Subcutaneous adipose tissue (tissue), 4 donors: ENCODE data around the gene ELL. TPM values are rescaled to one million over a fixed set of nuclear protein-coding genes. Genes with fewer than 3 reads are reported as not detected.

Source experiments
- CTCF ChIP-seq: fragments of 450-650 bp; IDR thresholded peaks from one replicate; pipeline ENCODE4 v1.5.1; 2016; ENCODE audit warnings: low read depth, mild to moderate bottlenecking, control low read depth, antibody characterized with exemption, moderate library complexity
- total RNA-seq, 4 donors: library from RNA; depleted of rRNA; stranded (reverse); fragments of >200 nt; gene quantifications; one replicate each; pipeline ENCODE4 v1.1.0, GENCODE V29; 2016

The ELL gene
- total RNA-seq, 4 donors from 2014 or later, result 14.3 to 16.1 (median 15.3) TPM

DNA sequence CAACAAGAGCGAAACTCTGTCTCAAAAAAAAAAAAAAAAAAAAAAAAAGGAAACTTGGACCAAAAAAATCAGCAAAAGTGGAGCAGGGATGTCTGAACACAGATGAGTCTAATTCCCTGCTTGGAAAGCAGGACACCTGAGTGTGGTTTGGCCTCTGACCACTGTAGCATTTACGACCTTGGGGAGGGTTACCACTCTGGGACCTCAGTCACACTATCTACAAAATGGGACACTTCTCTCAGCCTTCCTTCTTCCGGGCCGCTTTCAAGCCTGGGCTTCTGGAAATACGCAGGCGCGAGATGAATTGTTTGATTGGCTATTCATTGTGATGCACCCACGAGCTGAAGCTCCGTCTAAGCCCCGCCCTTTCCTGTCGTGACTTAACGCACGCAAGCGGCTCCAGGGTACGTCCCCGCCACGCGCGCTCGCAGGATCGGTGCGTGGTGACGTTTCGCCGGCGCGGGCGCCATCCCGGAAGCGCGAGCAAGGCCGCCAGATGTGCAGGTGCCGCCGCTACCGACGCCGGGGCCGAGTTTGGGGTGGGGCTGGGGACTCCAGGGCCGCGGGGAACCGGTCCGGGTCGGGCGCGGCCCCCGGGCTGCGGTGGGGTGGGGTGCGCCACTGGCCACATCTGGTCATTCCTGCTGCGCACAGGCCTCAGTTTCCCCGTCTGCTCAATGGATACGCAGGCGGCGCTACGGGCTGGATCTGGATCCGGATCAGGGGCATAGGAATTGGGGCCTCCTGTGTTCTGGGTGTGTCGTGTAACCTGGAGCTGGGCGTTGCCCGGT lies 35.7 kb upstream of the ELL start, which contains the start of gene KXD1:
Gene KXD1 (plus strand): TSS at position 460 of the 791 bp plus-strand sequence. CDS start 4,187 bp downstream, outside the sequence.
- no peak for TF ChIP-seq CTCF

DNA sequence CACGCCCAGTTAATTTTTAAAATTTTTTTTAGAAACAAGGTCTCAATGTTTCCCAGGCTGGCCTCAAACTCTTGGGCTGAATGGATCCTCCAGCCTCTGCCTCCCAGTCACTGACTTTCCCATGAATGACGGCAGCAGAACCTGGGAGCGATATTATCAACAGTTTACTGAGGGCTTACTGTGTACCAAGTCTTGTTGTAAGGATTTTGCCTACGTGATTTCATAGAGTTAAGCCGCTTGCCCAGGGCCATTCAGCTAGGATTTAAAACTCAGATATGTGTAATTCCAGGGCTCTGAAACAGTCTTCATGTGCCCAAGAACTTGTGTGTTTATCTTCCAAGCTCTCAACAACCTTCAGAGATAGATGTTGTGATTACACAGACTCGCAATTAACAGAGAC lies 29.8 kb upstream of the ELL start:
- no peak for TF ChIP-seq CTCF

GRCh38 chr19:18543814-18544475 lies 22.1 kb upstream of the ELL start:
- TF ChIP-seq CTCF, result no peak

GRCh38 chr19:18542941-18543813 lies 21.3 kb upstream of the ELL start, which contains the start of gene FKBP8:
Gene FKBP8, minus strand, starts transcription at chr19:18543573. Its CDS starts 1,603 bp downstream, at chr19:18541970.
- no peak for TF ChIP-seq CTCF

DNA sequence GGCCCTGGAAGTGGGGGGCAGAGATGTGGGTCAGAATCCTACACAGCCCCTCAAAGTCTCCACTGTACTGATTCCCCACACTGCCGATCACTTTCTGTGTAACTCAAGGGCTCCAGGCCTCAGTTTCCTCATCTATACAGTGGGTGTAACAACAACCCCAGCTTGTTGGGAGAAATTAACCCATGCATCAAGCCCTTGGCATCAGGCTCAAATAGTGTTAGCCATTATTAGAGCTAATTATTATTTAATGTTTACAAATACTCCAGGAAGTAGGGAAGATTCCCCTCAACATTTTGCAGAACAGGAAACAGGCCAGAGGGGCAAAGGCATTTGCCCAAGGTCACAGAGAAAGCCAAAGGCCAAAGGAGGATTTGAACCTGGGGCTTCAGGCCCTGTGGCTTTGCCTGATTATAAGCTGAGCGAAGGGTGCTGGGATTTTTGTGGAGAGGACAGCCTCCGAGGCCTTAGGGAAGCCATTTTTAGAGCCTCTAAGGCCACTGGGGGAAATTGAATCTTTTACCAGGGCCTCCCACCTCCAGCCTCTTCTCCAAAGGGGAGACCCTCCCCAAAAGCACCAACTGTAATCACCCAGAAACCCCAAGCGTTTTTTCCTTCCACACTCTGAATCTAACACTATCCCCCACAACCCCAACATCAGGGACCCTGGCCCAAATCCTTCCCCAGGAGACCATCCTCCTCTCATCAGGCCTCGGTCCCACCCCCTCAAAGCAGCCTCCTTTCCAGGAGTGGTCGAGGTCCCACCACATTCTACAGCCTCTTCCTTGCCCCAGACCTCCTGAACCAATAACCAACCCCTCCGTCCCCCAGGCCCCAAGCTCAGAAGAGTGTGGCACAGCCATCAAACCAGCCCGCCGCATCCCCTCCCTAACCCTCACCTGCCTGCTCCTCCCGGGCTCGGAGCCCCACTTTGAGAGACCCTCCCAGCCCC lies 20.4 kb upstream of the ELL start:
- TF ChIP-seq CTCF, result no peak

DNA sequence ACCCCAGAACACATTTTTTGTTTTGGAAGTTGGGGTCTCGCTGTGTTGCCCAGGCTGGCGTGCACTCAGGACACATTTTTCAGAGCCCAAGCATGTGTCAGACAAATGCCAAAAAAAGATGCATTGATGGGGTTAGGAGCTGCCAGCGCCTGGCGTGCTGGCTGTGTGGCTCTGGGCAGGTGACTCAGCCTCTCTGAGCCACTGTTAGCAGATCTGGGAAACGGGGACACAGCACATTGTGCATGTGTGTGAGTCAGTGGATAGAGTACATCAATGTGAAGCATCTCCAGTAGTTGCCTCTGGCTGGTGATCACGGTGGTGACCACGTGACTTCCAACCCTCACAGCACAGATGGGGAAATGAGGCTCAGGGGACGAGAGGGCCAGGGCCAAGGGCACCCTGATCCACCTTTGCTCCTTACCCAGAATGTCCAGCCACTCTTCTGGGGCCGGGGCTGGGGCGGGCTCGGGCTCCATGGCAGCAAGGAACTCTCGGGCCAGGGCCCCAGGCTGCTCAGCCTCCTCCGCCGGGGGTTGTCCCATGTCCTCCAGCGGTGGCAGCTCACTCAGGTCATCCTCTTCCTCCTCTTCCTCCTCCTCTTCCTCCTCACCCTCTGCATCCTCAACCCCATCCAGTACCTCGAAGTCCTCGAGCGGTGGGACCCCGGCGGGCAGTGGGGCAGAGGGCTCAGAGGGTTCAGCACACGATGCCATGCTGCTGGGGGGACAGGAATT lies 19.6 kb upstream of the ELL start:
- TF ChIP-seq CTCF, result no peak
